ENCODE measurements around the gene CA5A.
"Not testable (repeated sequence)": the region's sequence is repeated elsewhere in the genome, so short reads cannot be mapped to it uniquely, and the experiment has no call there.

DNA sequence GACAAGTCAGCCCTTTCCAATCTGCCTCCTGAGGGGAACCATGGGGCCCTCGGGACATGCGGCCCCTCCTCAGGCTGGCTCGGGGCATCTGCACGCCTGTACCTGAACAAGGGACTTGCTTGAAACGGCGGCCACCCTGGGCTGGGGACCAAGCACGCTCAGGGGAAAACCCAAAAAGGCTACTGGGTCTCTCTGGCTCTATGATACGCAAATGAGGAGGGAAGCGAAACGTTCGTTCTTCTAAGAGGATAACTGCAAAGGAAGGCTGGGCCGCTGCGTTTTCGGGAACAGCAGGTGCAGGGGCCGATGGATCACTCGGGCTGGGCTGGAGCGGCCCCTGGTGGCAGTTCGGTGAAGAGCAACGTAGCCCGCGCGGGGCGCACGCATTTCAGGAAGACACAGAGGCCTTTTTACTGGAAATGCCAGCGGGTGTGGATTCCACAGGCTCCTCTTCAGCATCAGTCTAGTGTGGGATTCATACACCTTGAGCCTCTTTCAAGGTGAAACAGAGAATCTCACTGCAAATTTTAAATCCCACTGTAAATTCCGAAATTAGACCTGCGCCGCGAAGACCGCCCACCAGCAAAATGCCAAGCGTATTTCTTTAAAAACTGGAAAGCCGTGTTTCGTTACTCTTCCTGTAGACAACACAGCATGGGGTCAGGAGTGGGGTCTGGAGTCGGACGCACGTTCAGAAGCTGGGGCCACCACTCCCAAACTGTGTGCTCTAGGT lies 27.0 kb downstream of the CA5A start:
- TF ChIP-seq, protein P1, sequence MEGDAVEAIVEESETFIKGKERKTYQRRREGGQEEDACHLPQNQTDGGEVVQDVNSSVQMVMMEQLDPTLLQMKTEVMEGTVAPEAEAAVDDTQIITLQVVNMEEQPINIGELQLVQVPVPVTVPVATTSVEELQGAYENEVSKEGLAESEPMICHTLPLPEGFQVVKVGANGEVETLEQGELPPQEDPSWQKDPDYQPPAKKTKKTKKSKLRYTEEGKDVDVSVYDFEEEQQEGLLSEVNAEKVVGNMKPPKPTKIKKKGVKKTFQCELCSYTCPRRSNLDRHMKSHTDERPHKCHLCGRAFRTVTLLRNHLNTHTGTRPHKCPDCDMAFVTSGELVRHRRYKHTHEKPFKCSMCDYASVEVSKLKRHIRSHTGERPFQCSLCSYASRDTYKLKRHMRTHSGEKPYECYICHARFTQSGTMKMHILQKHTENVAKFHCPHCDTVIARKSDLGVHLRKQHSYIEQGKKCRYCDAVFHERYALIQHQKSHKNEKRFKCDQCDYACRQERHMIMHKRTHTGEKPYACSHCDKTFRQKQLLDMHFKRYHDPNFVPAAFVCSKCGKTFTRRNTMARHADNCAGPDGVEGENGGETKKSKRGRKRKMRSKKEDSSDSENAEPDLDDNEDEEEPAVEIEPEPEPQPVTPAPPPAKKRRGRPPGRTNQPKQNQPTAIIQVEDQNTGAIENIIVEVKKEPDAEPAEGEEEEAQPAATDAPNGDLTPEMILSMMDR (IDR thresholded peaks at IDR 0.05; ENCODE audit: insufficient read depth, low read length), result peak; percentile 23
- TF ChIP-seq, protein P2, sequence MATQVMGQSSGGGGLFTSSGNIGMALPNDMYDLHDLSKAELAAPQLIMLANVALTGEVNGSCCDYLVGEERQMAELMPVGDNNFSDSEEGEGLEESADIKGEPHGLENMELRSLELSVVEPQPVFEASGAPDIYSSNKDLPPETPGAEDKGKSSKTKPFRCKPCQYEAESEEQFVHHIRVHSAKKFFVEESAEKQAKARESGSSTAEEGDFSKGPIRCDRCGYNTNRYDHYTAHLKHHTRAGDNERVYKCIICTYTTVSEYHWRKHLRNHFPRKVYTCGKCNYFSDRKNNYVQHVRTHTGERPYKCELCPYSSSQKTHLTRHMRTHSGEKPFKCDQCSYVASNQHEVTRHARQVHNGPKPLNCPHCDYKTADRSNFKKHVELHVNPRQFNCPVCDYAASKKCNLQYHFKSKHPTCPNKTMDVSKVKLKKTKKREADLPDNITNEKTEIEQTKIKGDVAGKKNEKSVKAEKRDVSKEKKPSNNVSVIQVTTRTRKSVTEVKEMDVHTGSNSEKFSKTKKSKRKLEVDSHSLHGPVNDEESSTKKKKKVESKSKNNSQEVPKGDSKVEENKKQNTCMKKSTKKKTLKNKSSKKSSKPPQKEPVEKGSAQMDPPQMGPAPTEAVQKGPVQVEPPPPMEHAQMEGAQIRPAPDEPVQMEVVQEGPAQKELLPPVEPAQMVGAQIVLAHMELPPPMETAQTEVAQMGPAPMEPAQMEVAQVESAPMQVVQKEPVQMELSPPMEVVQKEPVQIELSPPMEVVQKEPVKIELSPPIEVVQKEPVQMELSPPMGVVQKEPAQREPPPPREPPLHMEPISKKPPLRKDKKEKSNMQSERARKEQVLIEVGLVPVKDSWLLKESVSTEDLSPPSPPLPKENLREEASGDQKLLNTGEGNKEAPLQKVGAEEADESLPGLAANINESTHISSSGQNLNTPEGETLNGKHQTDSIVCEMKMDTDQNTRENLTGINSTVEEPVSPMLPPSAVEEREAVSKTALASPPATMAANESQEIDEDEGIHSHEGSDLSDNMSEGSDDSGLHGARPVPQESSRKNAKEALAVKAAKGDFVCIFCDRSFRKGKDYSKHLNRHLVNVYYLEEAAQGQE (IDR thresholded peaks at IDR 0.05; ENCODE audit: insufficient replicate concordance, low read depth), result not testable (repeated sequence)
- not testable (repeated sequence) for TF ChIP-seq GABPA (IDR thresholded peaks at IDR 0.05; ENCODE audit: low read depth)

Data from HL-60 (cell line).